Measurements from ENCODE around the gene CGRRF1.

CGRRF1 gene

GRCh38 chr14:54565785-54566409, 56.2 kb downstream of the CGRRF1 start:
- in situ Hi-C loops (cut with MboI; ENCODE audit: low sequenced_read_pairs), result loop anchor here (10.0 kb wide), 1 partner anchor 209 kb away; no protein-coding TSS in a partner anchor
- peaks cover 13% of the 10 kb centered on the region for H3K4me1 ChIP-seq
- peak; percentile 70 to 86 for DNase-seq (ENCODE audit: low spot score in 2 of 2)
- H3K27me3 ChIP-seq (ENCODE audit: low read depth), result no peaks in the 10 kb centered on the region
- H3K4me3 ChIP-seq, result peak overlapping the region; percentile 69
- H3K9me3 ChIP-seq, result no peaks in the 10 kb centered on the region
- no peaks in the 10 kb centered on the region for H3K36me3 ChIP-seq (replicated peaks)

- peak; percentile 88 to 91 for DNase-seq (ENCODE audit: low spot score in 2 of 2)
- Histone ChIP-seq H3K36me3 (replicated peaks) (peaks cover 6% of the 10 kb centered on the region), H3K27me3 (ENCODE audit: low read depth) (no peaks in the 10 kb centered on the region)
These were observed 56.9 kb downstream of the CGRRF1 start, which contains the start of gene SAMD4A for GRCh38 chr14:54566410-54567223. TSS of gene SAMD4A (plus strand) at chr14:54567128. CDS start at chr14:54567917, 789 bp downstream.

GRCh38 chr14:54567224-54567638, 57.5 kb downstream of the CGRRF1 start:
- peaks cover 13% of the 10 kb centered on the region for H3K36me3 ChIP-seq (replicated peaks)
- in situ Hi-C loops (cut with MboI; ENCODE audit: low sequenced_read_pairs), result loop anchor here (10.0 kb wide), 1 partner anchor 208 kb away; no protein-coding TSS in a partner anchor
- H3K4me3 ChIP-seq, result peak overlapping the region; percentile 69
- H3K27me3 ChIP-seq (ENCODE audit: low read depth), result no peaks in the 10 kb centered on the region
- no peaks in the 10 kb centered on the region for H3K9me3 ChIP-seq
- H3K4me1 ChIP-seq, result peaks cover 13% of the 10 kb centered on the region
- peak; percentile 32 to 67 for DNase-seq (ENCODE audit: low spot score in 2 of 2)

More at GRCh38 chr14:54566410-54567223, 56.9 kb downstream of the CGRRF1 start, which contains the start of gene SAMD4A:
- Histone ChIP-seq H3K4me3 (peak within 1 kb of the TSS; percentile 69), H3K9me3 (no peaks in the 10 kb centered on the region), H3K4me1 (peaks cover 13% of the 10 kb centered on the region)
- in situ Hi-C loops (cut with MboI; ENCODE audit: low sequenced_read_pairs), result loop anchor here (10.0 kb wide), 1 partner anchor 208 kb away; no protein-coding TSS in a partner anchor

- Histone ChIP-seq H3K4me1 (peaks cover 13% of the 10 kb centered on the region), H3K9me3 (no peaks in the 10 kb centered on the region), H3K36me3 (replicated peaks) (peaks cover 18% of the 10 kb centered on the region), H3K4me3 (peak overlapping the region; percentile 69), H3K27me3 (ENCODE audit: low read depth) (no peaks in the 10 kb centered on the region)
- in situ Hi-C loops (cut with MboI; ENCODE audit: low sequenced_read_pairs), result loop anchor here (10.0 kb wide), 1 partner anchor 207 kb away; no protein-coding TSS in a partner anchor
- DNase-seq (ENCODE audit: low spot score in 2 of 2), result peak; percentile 37 to 67
These were observed 58.2 kb downstream of the CGRRF1 start for GRCh38 chr14:54567639-54568561.

GRCh38 chr14:54568821-54569595, 59.3 kb downstream of the CGRRF1 start:
- Histone ChIP-seq H3K27me3 (ENCODE audit: low read depth) (no peaks in the 10 kb centered on the region), H3K4me3 (peak overlapping the region; percentile 69), H3K36me3 (replicated peaks) (peaks cover 26% of the 10 kb centered on the region), H3K4me1 (peaks cover 13% of the 10 kb centered on the region), H3K9me3 (no peaks in the 10 kb centered on the region)
- peak; percentile 15 to 32 for DNase-seq (ENCODE audit: low spot score in 2 of 2)
- in situ Hi-C loops (cut with MboI; ENCODE audit: low sequenced_read_pairs), result loop anchor here (10.0 kb wide), 1 partner anchor 206 kb away; no protein-coding TSS in a partner anchor

- DNase-seq (ENCODE audit: low spot score in 2 of 2), result no peak
- peaks cover 26% of the 10 kb centered on the region for H3K36me3 ChIP-seq (replicated peaks)
- in situ Hi-C loops (cut with MboI; ENCODE audit: low sequenced_read_pairs), result no loop called here
- no peaks in the 10 kb centered on the region for H3K27me3 ChIP-seq (ENCODE audit: low read depth)
- no peaks in the 10 kb centered on the region for H3K9me3 ChIP-seq
- peaks cover 9% of the 10 kb centered on the region for H3K4me1 ChIP-seq
- no peak overlapping the region for H3K4me3 ChIP-seq
These were observed 60.3 kb downstream of the CGRRF1 start for GRCh38 chr14:54570047-54570446.

GRCh38 chr14:54570631-54571415, 61.1 kb downstream of the CGRRF1 start:
- H3K27me3 ChIP-seq (ENCODE audit: low read depth), result no peaks in the 10 kb centered on the region

GRCh38 chr14:54572316-54572715, 62.6 kb downstream of the CGRRF1 start:
- Histone ChIP-seq H3K4me3 (no peak overlapping the region), H3K27me3 (ENCODE audit: low read depth) (no peaks in the 10 kb centered on the region), H3K9me3 (no peaks in the 10 kb centered on the region), H3K36me3 (replicated peaks) (peaks cover 28% of the 10 kb centered on the region), H3K4me1 (peaks cover 9% of the 10 kb centered on the region)
- in situ Hi-C loops (cut with MboI; ENCODE audit: low sequenced_read_pairs), result no loop called here
- DNase-seq (ENCODE audit: low spot score in 2 of 2), result peak; percentile 30 to 48

More at GRCh38 chr14:54570631-54571415, 61.1 kb downstream of the CGRRF1 start:
- Histone ChIP-seq H3K4me1 (peaks cover 9% of the 10 kb centered on the region), H3K4me3 (no peak overlapping the region), H3K9me3 (no peaks in the 10 kb centered on the region), H3K36me3 (replicated peaks) (peaks cover 26% of the 10 kb centered on the region)
- in situ Hi-C loops (cut with MboI; ENCODE audit: low sequenced_read_pairs), result no loop called here
- no peak for DNase-seq (ENCODE audit: low spot score in 2 of 2)

- Histone ChIP-seq H3K4me1 (peaks cover 6% of the 10 kb centered on the region), H3K36me3 (replicated peaks) (peaks cover 32% of the 10 kb centered on the region), H3K4me3 (no peak overlapping the region), H3K9me3 (no peaks in the 10 kb centered on the region), H3K27me3 (ENCODE audit: low read depth) (no peaks in the 10 kb centered on the region)
- in situ Hi-C loops (cut with MboI; ENCODE audit: low sequenced_read_pairs), result no loop called here
- no peak for DNase-seq (ENCODE audit: low spot score in 2 of 2)
These were observed 64.8 kb downstream of the CGRRF1 start for GRCh38 chr14:54574528-54574927.

GRCh38 chr14:54577494-54577893, 67.8 kb downstream of the CGRRF1 start:
- H3K4me1 ChIP-seq, result peaks cover 3% of the 10 kb centered on the region; the same call in 1 of the 2 replicates
- H3K36me3 ChIP-seq (replicated peaks), result peaks cover 18% of the 10 kb centered on the region
- no peaks in the 10 kb centered on the region for H3K9me3 ChIP-seq
- H3K27me3 ChIP-seq (ENCODE audit: low read depth), result no peaks in the 10 kb centered on the region
- DNase-seq (ENCODE audit: low spot score in 2 of 2), result no peak
- in situ Hi-C loops (cut with MboI; ENCODE audit: low sequenced_read_pairs), result no loop called here
- H3K4me3 ChIP-seq, result no peak overlapping the region

- peaks cover 3% of the 10 kb centered on the region; the same call in 1 of the 2 replicates for H3K4me1 ChIP-seq
- H3K9me3 ChIP-seq, result no peaks in the 10 kb centered on the region
- DNase-seq (ENCODE audit: low spot score in 2 of 2), result no peak
- in situ Hi-C loops (cut with MboI; ENCODE audit: low sequenced_read_pairs), result no loop called here
- H3K36me3 ChIP-seq (replicated peaks), result peaks cover 13% of the 10 kb centered on the region
- no peak overlapping the region for H3K4me3 ChIP-seq
- no peaks in the 10 kb centered on the region for H3K27me3 ChIP-seq (ENCODE audit: low read depth)
These were observed 68.3 kb downstream of the CGRRF1 start for GRCh38 chr14:54577977-54578376.

- H3K9me3 ChIP-seq, result no peaks in the 10 kb centered on the region
- no peaks in the 10 kb centered on the region for H3K27me3 ChIP-seq (ENCODE audit: low read depth)
- DNase-seq (ENCODE audit: low spot score in 2 of 2), result no peak
- in situ Hi-C loops (cut with MboI; ENCODE audit: low sequenced_read_pairs), result no loop called here
- 0 out of 2 replicates have a peak, but pooled peaks cover 6% of the 10 kb centered on the region for H3K36me3 ChIP-seq (replicated peaks)
- no peak overlapping the region for H3K4me3 ChIP-seq
- peaks cover 3% of the 10 kb centered on the region; the same call in 1 of the 2 replicates for H3K4me1 ChIP-seq
These were observed 69.9 kb downstream of the CGRRF1 start for GRCh38 chr14:54579621-54580020.
